ENCODE results near the gene CDIP1. TPM values are rescaled to one million over a fixed set of nuclear protein-coding genes. Genes with fewer than 3 reads are reported as not detected.

The CDIP1 gene
- total and polyA plus RNA-seq, 9 of the 15 experiments (the other 6 are each of a cell fraction or from before 2014, with no cell fraction given), result 0.29 TPM; not detected in 8

DNA sequence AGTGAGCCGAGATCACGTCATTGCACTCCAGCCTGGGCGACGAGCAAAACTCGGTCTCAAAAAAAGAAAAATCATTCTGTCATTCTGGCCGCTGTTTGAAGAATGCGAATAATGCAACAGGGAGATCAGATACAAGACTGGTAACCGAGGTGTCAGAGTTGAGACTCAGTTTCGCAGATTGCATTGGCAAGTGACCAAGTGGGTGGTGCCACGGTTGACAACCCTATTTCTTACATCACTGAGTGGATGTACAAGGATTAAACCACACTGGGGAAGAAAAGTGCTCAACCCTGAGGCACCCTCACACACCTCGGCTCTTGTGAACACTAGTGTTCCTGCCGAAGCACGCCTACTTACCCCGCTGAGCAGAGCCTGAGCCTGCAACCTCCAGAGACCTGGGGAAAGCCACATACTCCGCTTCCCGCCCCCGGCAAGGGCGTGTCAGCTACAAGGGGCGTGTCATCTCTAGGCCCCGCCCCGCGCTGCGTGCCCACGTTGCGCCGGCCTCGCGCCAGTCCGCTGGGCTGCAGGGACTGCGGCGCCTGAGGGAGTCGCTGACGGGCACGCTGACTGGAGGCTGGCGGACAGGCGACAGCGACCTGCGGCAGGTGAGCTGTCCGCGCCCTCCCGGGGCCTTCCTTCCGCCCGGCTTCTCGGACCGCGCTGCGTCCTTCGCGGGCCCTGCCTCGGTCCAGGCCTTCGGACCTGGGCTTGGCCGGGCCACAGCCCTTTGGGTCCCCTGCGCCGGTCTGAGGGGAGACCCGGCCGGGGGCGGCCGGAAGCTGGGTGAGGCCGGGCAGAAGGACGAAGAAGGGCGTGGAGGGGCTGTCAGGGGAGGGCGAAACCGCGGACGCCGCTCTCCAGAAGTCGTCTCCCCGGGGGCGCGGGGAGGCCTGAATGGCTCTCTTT is 62.4 kb downstream of the CDIP1 start, which contains the start of gene HMOX2 (continued):
- TF ChIP-seq CLOCK (CRISPR knock-in tag; IDR thresholded peaks at IDR 0.05; ENCODE audit: borderline replicate concordance) (no peak), CHD4 (IDR thresholded peaks at IDR 0.05; ENCODE audit: insufficient read depth, insufficient replicate concordance, low read depth, low read length, poor library complexity, severe bottlenecking) (no peak), NCOR1 (IDR thresholded peaks at IDR 0.05) (no peak), TCF7 (IDR thresholded peaks at IDR 0.05; ENCODE audit: borderline replicate concordance) (no peak), NKRF (IDR thresholded peaks at IDR 0.05; ENCODE audit: borderline replicate concordance) (no peak; the same call in 1 of the 2 replicates), KHSRP (IDR thresholded peaks at IDR 0.05) (no peak), ZNF133 (CRISPR knock-in tag; IDR thresholded peaks at IDR 0.05) (no peak), MAFF (IDR thresholded peaks at IDR 0.05; ENCODE audit: low read length) (no peak), ZNF121 (CRISPR knock-in tag; conservative IDR thresholded peaks at IDR 0.05) (no peak), ZBTB17 (CRISPR knock-in tag; IDR thresholded peaks at IDR 0.05) (no peak), E2F3 (CRISPR knock-in tag; IDR thresholded peaks at IDR 0.05) (no peak), SMARCA4 (IDR thresholded peaks at IDR 0.05) (no peak), HDAC2 (IDR thresholded peaks at IDR 0.05) (no peak), CHD1 (IDR thresholded peaks at IDR 0.05; ENCODE audit: low read length) (no peak), NCOA2 (IDR thresholded peaks at IDR 0.05; ENCODE audit: partially characterized antibody in 2 of 2) (no peak), PHTF2 (CRISPR knock-in tag; IDR thresholded peaks at IDR 0.05) (no peak), MAZ (CRISPR knock-in tag; conservative IDR thresholded peaks at IDR 0.05 in 1 of 2, IDR thresholded peaks at IDR 0.05 in 1 of 2) (peak in 1 of 2 experiments; percentile 74; a peak in 3 of 4 replicates), ARID1B (IDR thresholded peaks at IDR 0.05) (no peak)
- TF ChIP-seq, protein P1, sequence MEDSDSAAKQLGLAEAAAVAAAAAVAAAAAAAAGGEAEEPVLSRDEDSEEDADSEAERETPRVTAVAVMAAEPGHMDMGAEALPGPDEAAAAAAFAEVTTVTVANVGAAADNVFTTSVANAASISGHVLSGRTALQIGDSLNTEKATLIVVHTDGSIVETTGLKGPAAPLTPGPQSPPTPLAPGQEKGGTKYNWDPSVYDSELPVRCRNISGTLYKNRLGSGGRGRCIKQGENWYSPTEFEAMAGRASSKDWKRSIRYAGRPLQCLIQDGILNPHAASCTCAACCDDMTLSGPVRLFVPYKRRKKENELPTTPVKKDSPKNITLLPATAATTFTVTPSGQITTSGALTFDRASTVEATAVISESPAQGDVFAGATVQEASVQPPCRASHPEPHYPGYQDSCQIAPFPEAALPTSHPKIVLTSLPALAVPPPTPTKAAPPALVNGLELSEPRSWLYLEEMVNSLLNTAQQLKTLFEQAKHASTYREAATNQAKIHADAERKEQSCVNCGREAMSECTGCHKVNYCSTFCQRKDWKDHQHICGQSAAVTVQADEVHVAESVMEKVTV (CRISPR knock-in tag; IDR thresholded peaks at IDR 0.05), result no peak
- TF ChIP-seq, protein P2, sequence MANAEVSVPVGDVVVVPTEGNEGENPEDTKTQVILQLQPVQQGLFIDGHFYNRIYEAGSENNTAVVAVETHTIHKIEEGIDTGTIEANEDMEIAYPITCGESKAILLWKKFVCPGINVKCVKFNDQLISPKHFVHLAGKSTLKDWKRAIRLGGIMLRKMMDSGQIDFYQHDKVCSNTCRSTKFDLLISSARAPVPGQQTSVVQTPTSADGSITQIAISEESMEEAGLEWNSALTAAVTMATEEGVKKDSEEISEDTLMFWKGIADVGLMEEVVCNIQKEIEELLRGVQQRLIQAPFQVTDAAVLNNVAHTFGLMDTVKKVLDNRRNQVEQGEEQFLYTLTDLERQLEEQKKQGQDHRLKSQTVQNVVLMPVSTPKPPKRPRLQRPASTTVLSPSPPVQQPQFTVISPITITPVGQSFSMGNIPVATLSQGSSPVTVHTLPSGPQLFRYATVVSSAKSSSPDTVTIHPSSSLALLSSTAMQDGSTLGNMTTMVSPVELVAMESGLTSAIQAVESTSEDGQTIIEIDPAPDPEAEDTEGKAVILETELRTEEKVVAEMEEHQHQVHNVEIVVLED (CRISPR knock-in tag; IDR thresholded peaks at IDR 0.05), result peak; percentile 98
